PC-3 (cell line): ENCODE measurements around the gene KDM2B. TPM values are rescaled to one million over a fixed set of nuclear protein-coding genes. Genes with fewer than 3 reads are reported as not detected.

Source experiments
- ATAC-seq: fragments of 200-7000 bp; cut with Tn5 transposase; 2 replicates; pipeline ENCODE4 v1.9.1; 2020; ENCODE audit warnings: mild to moderate bottlenecking, moderate library complexity
- BruUV-seq: library from RNA; stranded (reverse); fragments of 400-500 nt; replicated peaks from 2 replicates; lab custom pipeline; 2021; lab: Mats Ljungman, UMichigan
- CTCF ChIA-PET: fragments of 300-600 bp; sonication (Branson Sonifier 250); formaldehyde crosslinking; loops from one replicate; lab custom pipeline; 2022; ENCODE audit warnings: antibody characterized with exemption; lab: Charles Lee
- POLR2A ChIA-PET: fragments of 300-600 bp; sonication (Branson Sonifier 250); formaldehyde crosslinking; loops from one replicate; lab custom pipeline; 2022; ENCODE audit warnings: antibody characterized with exemption; ENCODE audit not compliant: unreplicated experiment; lab: Charles Lee
- DNase-seq: peaks from one replicate; pipeline ENCODE4 v3.0.0-alpha.2; 2015
- H2AFZ ChIP-seq: fragments of 300-600 bp; sonication (generic); 2 replicates; pipeline ENCODE4 v1.6.0; 2016; ENCODE audit warnings: antibody characterized with exemption, low read length
- H3F3A ChIP-seq: fragments of 300-600 bp; sonication (generic); one replicate; pipeline ENCODE4 v1.6.0; 2017; ENCODE audit warnings: antibody characterized with exemption, low read length, control low read depth, mild to moderate bottlenecking; ENCODE audit not compliant: unreplicated experiment
- H3K27ac ChIP-seq: fragments of 300-600 bp; sonication (generic); 2 replicates; pipeline ENCODE4 v1.5.1; 2016; ENCODE audit warnings: mild to moderate bottlenecking, low read length
- H3K27me3 ChIP-seq: fragments of 300-600 bp; sonication (generic); 2 replicates; pipeline ENCODE4 v1.6.1; 2016; ENCODE audit warnings: low read length, mixed read lengths
- H3K36me3 ChIP-seq: fragments of 300-600 bp; sonication (generic); 2 replicates; pipeline ENCODE4 v1.6.1; 2016; ENCODE audit warnings: low read depth, mixed run types, low read length, mixed read lengths
- H3K4me1 ChIP-seq: fragments of 300-600 bp; sonication (generic); 2 replicates; pipeline ENCODE4 v1.5.1; 2016; ENCODE audit warnings: low read length; ENCODE audit not compliant: insufficient read depth
- H3K4me2 ChIP-seq: fragments of 300-600 bp; sonication (generic); 2 replicates; pipeline ENCODE4 v1.6.0; 2016; ENCODE audit warnings: low read length
- H3K4me3 ChIP-seq: fragments of 300-600 bp; sonication (generic); 2 replicates; pipeline ENCODE4 v1.5.1; 2016; ENCODE audit warnings: mild to moderate bottlenecking, low read length, mixed read lengths
- H3K79me2 ChIP-seq: fragments of 300-600 bp; sonication (generic); 2 replicates; pipeline ENCODE4 v1.6.1; 2017; ENCODE audit warnings: low read length, mixed read lengths
- H3K9ac ChIP-seq: fragments of 300-600 bp; sonication (generic); 2 replicates; pipeline ENCODE4 v1.6.0; 2016; ENCODE audit warnings: mild to moderate bottlenecking, low read length
- H3K9me2 ChIP-seq: fragments of 300-600 bp; sonication (generic); replicated peaks from 2 replicates; pipeline ENCODE4 v1.6.1; 2016; ENCODE audit warnings: mixed run types, low read length, mixed read lengths
- H3K9me3 ChIP-seq: fragments of 300-600 bp; sonication (generic); 2 replicates; pipeline ENCODE4 v1.6.1; 2016; ENCODE audit warnings: low read length, mixed read lengths
- H4K20me1 ChIP-seq: fragments of 300-600 bp; sonication (generic); 2 replicates; pipeline ENCODE4 v1.6.1; 2016; ENCODE audit warnings: low read length, mixed read lengths
- CTCF ChIP-seq: fragments of 300-600 bp; sonication (generic); conservative IDR thresholded peaks from 2 replicates; pipeline ENCODE4 v1.5.1; 2017; ENCODE audit warnings: antibody characterized with exemption, low read depth, mild to moderate bottlenecking, low read length
- EZH2 ChIP-seq: fragments of 300-600 bp; sonication (generic); IDR thresholded peaks from one replicate; pipeline ENCODE4 v1.6.1; 2017; ENCODE audit warnings: antibody characterized with exemption, mild to moderate bottlenecking, low read length; ENCODE audit not compliant: unreplicated experiment
- EZH2phosphoT487 ChIP-seq: fragments of 300-600 bp; sonication (generic); IDR thresholded peaks from 2 replicates; pipeline ENCODE4 v1.6.1; 2018; ENCODE audit warnings: mild to moderate bottlenecking, antibody characterized with exemption, low read length, borderline replicate concordance
- intact Hi-C: fragments of 100-400 bp; cut with micrococcal nuclease; formaldehyde crosslinking; loops from 2 replicates; pipeline ENCODE4 v1.9.0; 2023
- total RNA-seq: library from RNA; depleted of rRNA; stranded (reverse); fragments of >200 nt; gene quantifications from 2 replicates; pipeline ENCODE4 v1.2.3, GENCODE V29; 2014

Gene KDM2B
- total RNA-seq, 1 experiment from 2014 or later: 52.5 TPM

- no peak for ATAC-seq
- intact Hi-C loops: no loop called here
- CTCF ChIA-PET: no interaction called here
Measured at GRCh38 chr12:121603581-121603980, 22.8 kb upstream of the KDM2B start.

GRCh38 chr12:121602766-121603165, 21.9 kb upstream of the KDM2B start:
- H3K79me2 ChIP-seq: no peaks in the 10 kb centered on the region
- no peak overlapping the region for H2AFZ ChIP-seq
- no peaks in the 10 kb centered on the region for H3K4me1 ChIP-seq
- BruUV-seq: no TSS peak
- TF ChIP-seq EZH2phosphoT487 (no peak), EZH2 (no peak), CTCF (no peak)
- ChIA-PET POLR2A (no interaction called here), CTCF (no interaction called here)
- H3K9ac ChIP-seq: no peak overlapping the region
- H3K9me2 ChIP-seq: no peaks in the 10 kb centered on the region
- no peak overlapping the region for H3K4me3 ChIP-seq
- intact Hi-C loops: no loop called here
- H4K20me1 ChIP-seq: no peaks in the 10 kb centered on the region
- DNase-seq (no peak), ATAC-seq (peak; percentile 43; the same call in 1 of the 2 replicates)
- no peak overlapping the region for H3K27ac ChIP-seq
- H3K36me3 ChIP-seq: no peaks in the 10 kb centered on the region
- H3K27me3 ChIP-seq: no peaks in the 10 kb centered on the region
- no peaks in the 10 kb centered on the region for H3K9me3 ChIP-seq
- H3F3A ChIP-seq: no peaks in the 10 kb centered on the region
- H3K4me2 ChIP-seq: no peak overlapping the region

More at GRCh38 chr12:121603581-121603980, 22.8 kb upstream of the KDM2B start:
- Histone ChIP-seq H3K79me2 (no peaks in the 10 kb centered on the region), H2AFZ (no peak overlapping the region), H3K4me1 (no peaks in the 10 kb centered on the region), H3K27me3 (no peaks in the 10 kb centered on the region), H3K9me3 (no peaks in the 10 kb centered on the region), H3K9ac (no peak overlapping the region), H3K27ac (no peak overlapping the region), H4K20me1 (no peaks in the 10 kb centered on the region), H3K9me2 (no peaks in the 10 kb centered on the region), H3K4me2 (no peak overlapping the region), H3K36me3 (no peaks in the 10 kb centered on the region), H3F3A (no peaks in the 10 kb centered on the region), H3K4me3 (no peak overlapping the region)
- no peak for TF ChIP-seq EZH2
- DNase-seq: no peak
- POLR2A ChIA-PET: no interaction called here
- no TSS peak for BruUV-seq

- Histone ChIP-seq H3K27ac (no peak overlapping the region), H3K79me2 (no peaks in the 10 kb centered on the region), H3K4me3 (no peak overlapping the region), H3K36me3 (no peaks in the 10 kb centered on the region), H3K27me3 (no peaks in the 10 kb centered on the region), H3K9me3 (no peaks in the 10 kb centered on the region), H2AFZ (no peak overlapping the region), H3F3A (no peaks in the 10 kb centered on the region), H3K9me2 (no peaks in the 10 kb centered on the region), H4K20me1 (no peaks in the 10 kb centered on the region), H3K4me2 (no peak overlapping the region), H3K4me1 (no peaks in the 10 kb centered on the region), H3K9ac (no peak overlapping the region)
- ATAC-seq (no peak), DNase-seq (no peak)
- intact Hi-C loops: no loop called here
- no peak for TF ChIP-seq CTCF
- no peak for TF ChIP-seq EZH2
- TF ChIP-seq EZH2phosphoT487: no peak
- CTCF ChIA-PET: no interaction called here
- POLR2A ChIA-PET: no interaction called here
- no TSS peak for BruUV-seq
Measured at GRCh38 chr12:121600702-121601336, 20.0 kb upstream of the KDM2B start.
